GM18951 (cell line): Measurements from ENCODE around the gene RFC1.
"Not testable (repeated sequence)": the region's sequence is repeated elsewhere in the genome, so short reads cannot be mapped to it uniquely, and the experiment has no call there.

Source experiments
- POLR2A ChIP-seq: IDR thresholded peaks from 4 replicates; pipeline ENCODE4 v1.6.1; 2011; ENCODE audit warnings: mild to moderate bottlenecking; ENCODE audit not compliant: insufficient read length, insufficient read depth; ENCODE audit errors: extremely low read depth
- in situ Hi-C: fragments of 300-500 bp; cut with MboI; formaldehyde crosslinking; loops from one replicate; pipeline ENCODE4 v1.12.0; 2022; ENCODE audit warnings: low sequenced_read_pairs, mixed read lengths, inconsistent platforms; ENCODE audit not compliant: unreplicated experiment

Gene RFC1

DNA sequence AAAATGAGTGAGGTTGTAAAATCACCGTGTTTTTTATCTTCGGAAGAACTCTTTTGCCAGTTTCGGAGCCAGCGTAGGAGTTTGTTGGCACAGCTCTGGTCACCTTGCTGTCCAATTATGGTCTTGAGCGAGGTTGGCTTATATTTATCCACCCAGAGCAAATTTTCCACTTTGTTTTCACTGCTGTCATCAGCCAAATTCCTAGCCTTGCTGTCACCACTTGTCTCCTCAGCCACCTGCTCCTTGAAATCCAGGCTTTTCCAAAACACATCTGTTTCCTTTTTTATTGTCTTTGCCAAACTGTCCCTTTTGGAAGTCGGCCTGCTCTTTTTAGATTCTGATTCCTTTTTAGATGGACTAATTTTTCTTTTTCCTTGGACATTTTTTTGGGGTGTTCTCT, 57.6 kb downstream of the RFC1 start:
- in situ Hi-C loops: no loop called here
- TF ChIP-seq POLR2A: no peak

DNA sequence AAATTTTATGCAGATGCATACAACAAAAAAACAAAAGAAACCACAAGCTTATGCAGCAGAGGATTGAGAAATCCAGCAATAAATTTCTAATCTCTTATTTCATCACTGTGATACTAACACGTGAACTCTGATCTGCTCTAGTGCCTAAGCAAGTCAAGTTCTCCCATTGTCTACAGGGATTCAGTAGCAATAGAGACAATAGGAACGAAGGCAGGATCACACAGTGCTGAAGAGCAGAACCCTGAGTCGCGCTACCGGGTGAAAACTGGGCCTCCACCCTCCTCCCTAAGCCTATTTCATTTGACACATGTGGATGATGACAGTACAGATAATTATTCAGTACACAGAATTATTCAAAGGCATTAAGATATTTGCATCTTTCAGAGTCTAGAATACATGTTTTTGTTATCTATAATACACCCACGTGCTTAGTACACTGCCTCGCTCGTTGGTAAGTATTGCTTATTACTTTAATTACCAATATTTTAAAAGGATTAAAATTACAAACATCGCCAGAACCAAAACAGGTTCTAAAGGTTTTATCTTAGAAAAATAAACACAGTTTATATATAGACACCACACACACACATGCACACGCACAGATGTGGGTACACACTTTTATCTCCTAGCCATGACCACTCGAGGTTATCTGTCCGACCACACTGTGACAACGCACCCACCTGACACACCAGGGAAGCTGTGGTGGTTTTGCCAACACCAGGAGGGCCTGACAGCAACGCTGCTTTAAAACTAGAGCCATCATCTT, 60.1 kb downstream of the RFC1 start:
- no peak for TF ChIP-seq POLR2A
- in situ Hi-C loops: no loop called here

DNA sequence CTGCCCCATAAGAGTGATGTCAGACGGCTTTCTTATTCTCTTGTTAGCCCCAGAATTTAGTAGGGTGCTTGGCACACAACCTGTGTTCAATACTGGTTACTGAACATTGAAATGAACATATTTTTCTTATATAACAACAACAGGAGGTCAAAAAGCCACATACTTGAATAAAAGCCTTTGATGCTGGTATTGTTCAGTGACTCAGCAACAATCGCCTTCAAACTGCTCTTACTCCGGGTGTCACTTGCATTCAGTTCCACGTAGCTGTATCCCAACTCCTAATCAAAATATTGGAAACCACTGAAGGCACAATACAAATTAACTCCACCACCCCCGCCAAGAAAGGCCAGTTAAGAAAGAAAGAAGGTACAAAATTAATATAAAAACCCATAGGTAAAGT, 61.5 kb downstream of the RFC1 start:
- no peak for TF ChIP-seq POLR2A
- in situ Hi-C loops: no loop called here

DNA sequence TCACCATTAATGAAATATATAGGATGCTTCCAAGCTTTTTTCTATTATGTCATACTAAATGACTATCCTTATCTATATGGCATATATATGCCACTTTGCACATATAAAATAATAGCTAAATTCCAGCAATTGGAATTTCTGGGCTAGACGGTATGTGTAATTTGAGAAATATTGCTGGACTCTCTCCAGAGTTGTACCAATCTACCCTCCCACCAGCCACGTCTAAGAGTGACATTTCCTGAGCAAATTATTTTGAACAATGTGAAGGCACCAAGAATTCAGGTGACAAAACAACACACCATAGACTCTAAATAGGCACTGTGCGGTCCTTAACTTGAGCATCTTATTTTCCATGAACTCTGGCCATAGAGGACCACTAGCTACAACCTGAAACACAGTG, 62.3 kb downstream of the RFC1 start:
- in situ Hi-C loops: no loop called here
- no peak for TF ChIP-seq POLR2A

GRCh38 chr4:39302901-39303300, 63.3 kb downstream of the RFC1 start:
- TF ChIP-seq POLR2A: no peak
- in situ Hi-C loops: no loop called here

DNA sequence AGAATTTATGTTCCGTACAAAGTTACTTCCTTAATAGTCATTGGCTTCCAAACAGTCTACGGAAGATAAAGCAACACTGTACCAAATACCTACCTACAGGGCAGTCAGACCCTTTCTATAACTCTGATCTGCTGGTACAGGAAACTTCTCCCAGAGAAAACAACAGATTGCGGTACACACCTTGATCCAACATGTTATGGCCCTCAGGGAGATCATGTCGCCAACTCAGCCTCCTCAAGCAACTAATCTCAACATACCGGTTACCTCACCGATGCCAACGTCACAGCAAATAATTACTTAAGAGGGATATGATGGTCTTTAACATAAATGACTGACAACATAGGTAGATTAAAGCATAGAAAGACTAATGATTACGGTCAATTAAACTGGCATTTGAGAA, 70.4 kb downstream of the RFC1 start:
- in situ Hi-C loops: no loop called here
- no peak for TF ChIP-seq POLR2A

DNA sequence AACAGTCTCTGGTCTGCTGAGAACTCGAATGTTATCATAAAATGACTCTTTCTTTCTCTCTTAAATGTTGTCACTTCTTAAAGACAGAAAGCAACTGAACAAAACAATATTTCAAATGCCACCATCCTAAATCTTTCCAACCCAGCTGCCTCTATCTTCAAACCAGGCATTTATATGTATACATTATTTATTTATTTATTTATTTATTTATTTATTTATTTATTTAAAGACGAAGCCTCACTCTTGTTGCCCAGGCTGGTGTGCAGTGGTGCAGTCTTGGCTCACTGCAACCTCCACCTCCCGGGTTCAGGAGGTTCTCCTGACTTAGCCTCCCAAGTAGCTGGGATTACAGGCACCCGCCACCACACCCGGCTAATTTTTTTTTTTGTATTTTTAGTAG, 73.7 kb downstream of the RFC1 start:
- in situ Hi-C loops: not testable (repeated sequence)

- in situ Hi-C loops: no loop called here
- no peak for TF ChIP-seq POLR2A
Observed at GRCh38 chr4:39291686-39292085, 74.5 kb downstream of the RFC1 start.

- in situ Hi-C loops: no loop called here
- TF ChIP-seq POLR2A: no peak
Observed at GRCh38 chr4:39287223-39287622, 78.9 kb downstream of the RFC1 start.

GRCh38 chr4:39286263-39286662, 79.9 kb downstream of the RFC1 start:
- TF ChIP-seq POLR2A: no peak
- in situ Hi-C loops: no loop called here

DNA sequence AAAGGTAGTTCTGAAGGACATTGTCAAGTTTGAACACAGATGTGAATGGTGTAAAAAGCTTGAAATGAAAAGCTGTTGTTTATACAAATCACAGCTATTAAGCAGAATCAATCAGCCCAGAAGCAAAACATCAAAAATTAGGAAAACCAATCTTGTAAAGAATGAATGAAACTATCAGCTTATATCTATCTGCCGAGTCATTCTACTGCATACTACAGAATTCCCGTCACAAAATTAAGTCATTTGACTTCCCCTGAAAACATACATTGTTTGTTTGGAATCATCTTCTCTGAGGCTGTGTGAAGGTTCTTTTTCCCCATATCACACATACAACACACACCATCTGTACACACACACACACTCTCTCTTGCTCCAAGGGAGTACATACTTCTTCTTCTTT, 80.3 kb downstream of the RFC1 start:
- TF ChIP-seq POLR2A: no peak
- in situ Hi-C loops: no loop called here

GRCh38 chr4:39285111-39285795, 80.9 kb downstream of the RFC1 start:
- in situ Hi-C loops: no loop called here
- TF ChIP-seq POLR2A: no peak

DNA sequence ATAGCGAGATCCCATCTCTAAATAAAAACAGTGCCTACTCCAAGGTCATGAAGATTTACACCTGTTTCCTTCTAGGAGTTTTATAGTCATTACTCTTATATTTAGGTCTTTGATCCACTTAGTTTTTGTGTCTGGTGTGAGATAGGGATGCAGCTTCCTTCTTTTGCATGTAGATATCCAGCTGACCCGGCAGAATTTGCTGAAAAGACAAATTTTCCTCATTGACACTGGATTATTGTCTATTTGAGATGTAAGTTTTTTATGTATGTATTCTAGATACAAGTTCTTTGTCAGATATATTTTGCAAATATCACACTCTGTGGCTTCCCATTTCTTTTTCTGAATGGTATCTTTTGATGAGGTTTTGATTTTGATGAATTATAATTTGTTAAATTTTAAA, 85.4 kb downstream of the RFC1 start:
- TF ChIP-seq POLR2A: no peak
- in situ Hi-C loops: no loop called here

- in situ Hi-C loops: no loop called here
Observed at GRCh38 chr4:39279416-39279815, 86.7 kb downstream of the RFC1 start.

More at GRCh38 chr4:39279416-39279815, 86.7 kb downstream of the RFC1 start:
- TF ChIP-seq POLR2A: no peak
